ENCODE measurements around the gene GAMT. TPM values are rescaled to one million over a fixed set of nuclear protein-coding genes. Genes with fewer than 3 reads are reported as not detected.

Gene GAMT
- total RNA-seq, 1 experiment from 2014 or later = 21.6 TPM

Other genes starting within 250 kb of the GAMT start
- 18.8 and 21.1 TPM in 2 replicates for gene SBNO2, start 227.3 kb downstream of the GAMT start, total RNA-seq (2014; rRNA removed; shearing (Covaris generic))
- gene STK11, start 195.8 kb downstream of the GAMT start, total RNA-seq (2014; rRNA removed; shearing (Covaris generic)) = 44.2 and 47.8 TPM in 2 replicates
- 2.3 and 3.7 TPM in 2 replicates for gene CBARP, start 163.5 kb downstream of the GAMT start, total RNA-seq (2014; rRNA removed; shearing (Covaris generic))
- 30.3 and 36.6 TPM in 2 replicates for gene ATP5F1D, start 159.8 kb downstream of the GAMT start, total RNA-seq (2014; rRNA removed; shearing (Covaris generic))
- 4.6 and 8.8 TPM in 2 replicates for gene MIDN, start 153.0 kb downstream of the GAMT start, total RNA-seq (2014; rRNA removed; shearing (Covaris generic))
- gene CIRBP, start 132.2 kb downstream of the GAMT start, total RNA-seq (2014; rRNA removed; shearing (Covaris generic)) = 93.9 and 95.0 TPM in 2 replicates
- 81.1 and 89.7 TPM in 2 replicates for gene FAM174C, start 126.0 kb downstream of the GAMT start, total RNA-seq (2014; rRNA removed; shearing (Covaris generic))
- gene EFNA2, start 115.7 kb downstream of the GAMT start, total RNA-seq (2014; rRNA removed; shearing (Covaris generic)) = 0.37 and 1.5 TPM in 2 replicates
- 44.2 and 59.3 TPM in 2 replicates for gene NDUFS7, start 17.6 kb downstream of the GAMT start, total RNA-seq (2014; rRNA removed; shearing (Covaris generic))
- 65.5 and 71.7 TPM in 2 replicates for gene DAZAP1, start 6.0 kb upstream of the GAMT start, total RNA-seq (2014; rRNA removed; shearing (Covaris generic))
- gene RPS15, start 36.9 kb upstream of the GAMT start, total RNA-seq (2014; rRNA removed; shearing (Covaris generic)) = 1,300 and 1,363 TPM in 2 replicates
- gene APC2, start 48.6 kb upstream of the GAMT start, total RNA-seq (2014; rRNA removed; shearing (Covaris generic)) = 1.8 and 2.0 TPM in 2 replicates
- 18.6 and 20.0 TPM in 2 replicates for gene C19orf25, start 77.7 kb upstream of the GAMT start, total RNA-seq (2014; rRNA removed; shearing (Covaris generic))
- gene PCSK4, start 88.8 kb upstream of the GAMT start, total RNA-seq (2014; rRNA removed; shearing (Covaris generic)) = 1.9 TPM in 2 replicates
- 3.2 and 4.5 TPM in 2 replicates for gene REEP6, start 89.6 kb upstream of the GAMT start, total RNA-seq (2014; rRNA removed; shearing (Covaris generic))
- 2.8 and 4.4 TPM in 2 replicates for gene ADAMTSL5, start 111.5 kb upstream of the GAMT start, total RNA-seq (2014; rRNA removed; shearing (Covaris generic))
- gene PLK5, start 122.5 kb upstream of the GAMT start, total RNA-seq (2014; rRNA removed; shearing (Covaris generic)) = not detected in 2 replicates
- gene MEX3D, start 166.8 kb upstream of the GAMT start, total RNA-seq (2014; rRNA removed; shearing (Covaris generic)) = 7.9 and 11.6 TPM in 2 replicates
- 76.4 and 84.2 TPM in 2 replicates for gene MBD3, start 191.3 kb upstream of the GAMT start, total RNA-seq (2014; rRNA removed; shearing (Covaris generic))
- gene UQCR11, start 203.9 kb upstream of the GAMT start, total RNA-seq (2014; rRNA removed; shearing (Covaris generic)) = 150 and 162 TPM in 2 replicates

All from SK-MEL-5 (cell line).